KOPT-K1 (cell line): ENCODE measurements around the gene GCSAM.

Source experiments
- H3K27ac ChIP-seq: fragments of 200-600 bp; sonication (generic); 2 replicates; pipeline ENCODE4 v1.5.1; 2016; ENCODE audit warnings: antibody characterized with exemption, mild to moderate bottlenecking, low read depth, low read length; ENCODE audit not compliant: poor library complexity, severe bottlenecking
- H3K36me3 ChIP-seq: fragments of 200-600 bp; sonication (generic); 2 replicates; pipeline ENCODE4 v1.5.1; 2017; ENCODE audit warnings: antibody characterized with exemption, mild to moderate bottlenecking, low read length, moderate library complexity; ENCODE audit not compliant: insufficient read depth
- H3K9me3 ChIP-seq: fragments of 200-600 bp; sonication (generic); 2 replicates; pipeline ENCODE4 v1.5.1; 2017; ENCODE audit warnings: antibody characterized with exemption, low read length, mild to moderate bottlenecking; ENCODE audit not compliant: insufficient read depth, poor library complexity, severe bottlenecking

The GCSAM gene

DNA sequence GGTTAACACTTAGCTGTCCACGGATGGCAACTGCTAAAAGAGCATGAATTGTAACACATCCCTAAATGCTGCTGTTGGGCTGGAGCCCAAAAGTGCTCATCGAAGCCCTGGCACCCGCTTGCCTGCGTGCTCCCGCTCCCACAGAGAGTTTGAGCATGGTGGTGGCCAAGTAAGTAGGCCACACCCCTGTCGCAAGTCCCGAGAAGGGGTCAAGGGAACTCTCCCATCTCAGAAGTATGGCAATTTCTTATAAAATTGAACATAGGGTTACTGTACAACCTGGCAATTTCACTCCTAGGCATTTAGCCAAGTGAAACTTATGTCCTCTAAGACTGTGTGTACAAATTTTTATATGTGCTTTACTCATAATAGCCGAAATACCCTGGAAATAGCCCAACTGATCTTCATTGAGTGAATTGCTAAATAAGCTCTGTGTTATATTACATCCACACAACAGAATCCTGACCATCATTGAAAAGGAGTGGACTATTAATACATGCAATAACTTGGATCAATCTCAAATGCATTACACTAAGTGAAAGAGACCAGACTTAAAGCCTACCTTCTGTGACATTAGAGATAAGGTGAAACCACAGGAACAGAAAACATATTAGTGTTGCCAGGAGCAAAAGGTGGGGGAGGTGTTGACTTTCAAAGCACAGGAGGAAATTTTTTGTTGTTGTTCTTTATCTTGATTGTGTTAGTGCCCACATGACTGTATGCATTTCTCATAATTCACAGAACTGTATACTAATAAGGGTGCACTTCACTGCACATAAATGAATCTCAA is 1.5 kb upstream of the GCSAM start:
- Histone ChIP-seq H3K36me3 (no peaks in the 10 kb centered on the region), H3K9me3 (no peaks in the 10 kb centered on the region), H3K27ac (peak overlapping the region; percentile 89)

DNA sequence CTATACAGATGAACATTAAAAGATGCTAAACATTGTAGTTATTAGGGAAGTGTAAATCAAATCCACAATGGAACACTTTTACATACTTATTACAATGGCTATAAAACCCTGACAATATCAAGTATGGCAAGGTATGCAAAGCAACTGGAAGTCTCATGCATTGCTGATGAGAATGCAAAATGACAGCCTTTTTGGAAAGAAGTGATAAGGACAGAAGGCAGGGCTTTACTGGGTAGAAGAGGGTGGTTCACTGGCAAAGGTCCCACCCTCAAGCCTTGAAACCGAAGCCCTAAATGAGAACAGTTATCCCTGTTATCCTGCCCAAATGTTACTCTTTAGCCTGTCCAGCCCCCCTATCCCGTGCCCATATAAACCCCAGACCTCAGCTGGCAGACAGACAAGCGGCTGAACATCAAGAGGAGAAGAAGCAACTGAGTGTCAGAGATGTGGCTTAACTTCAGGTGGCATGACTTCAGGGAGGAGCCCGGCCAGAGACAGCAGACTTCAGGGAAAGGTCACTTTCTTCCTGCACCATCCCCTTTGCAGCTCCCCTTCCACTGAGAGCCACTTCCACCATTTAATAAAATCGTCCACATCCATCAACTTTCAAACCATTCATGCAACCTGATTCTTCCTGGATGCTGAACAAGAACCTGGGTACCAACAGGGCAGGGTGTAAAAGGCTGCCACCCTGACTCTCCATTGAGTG is 732 bp upstream of the GCSAM start:
- no peaks in the 10 kb centered on the region for H3K9me3 ChIP-seq
- no peaks in the 10 kb centered on the region for H3K36me3 ChIP-seq
- H3K27ac ChIP-seq, result peak overlapping the region; percentile 89

DNA sequence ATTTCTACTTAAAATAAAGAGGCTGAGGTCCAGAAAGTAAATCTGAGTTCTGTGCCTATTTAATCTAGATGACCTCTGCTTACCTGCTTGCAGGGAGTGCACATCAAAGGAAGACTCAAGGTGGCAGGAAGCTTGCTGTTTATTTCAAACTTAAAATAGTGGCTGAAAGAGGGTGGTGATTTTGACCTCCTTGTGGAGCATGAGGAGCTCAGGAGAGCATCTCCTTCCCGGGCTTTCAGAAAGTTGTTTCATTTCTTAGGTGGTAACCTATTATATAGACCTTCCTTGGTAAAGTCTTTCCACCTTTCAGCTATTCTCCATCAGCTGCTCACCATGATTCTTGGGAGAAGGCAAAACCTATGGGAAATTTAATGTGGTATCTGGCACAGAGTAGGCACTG is 494 bp downstream of the GCSAM start:
- no peaks in the 10 kb centered on the region for H3K36me3 ChIP-seq
- peak overlapping the region; percentile 89 for H3K27ac ChIP-seq
- H3K9me3 ChIP-seq, result no peaks in the 10 kb centered on the region

DNA sequence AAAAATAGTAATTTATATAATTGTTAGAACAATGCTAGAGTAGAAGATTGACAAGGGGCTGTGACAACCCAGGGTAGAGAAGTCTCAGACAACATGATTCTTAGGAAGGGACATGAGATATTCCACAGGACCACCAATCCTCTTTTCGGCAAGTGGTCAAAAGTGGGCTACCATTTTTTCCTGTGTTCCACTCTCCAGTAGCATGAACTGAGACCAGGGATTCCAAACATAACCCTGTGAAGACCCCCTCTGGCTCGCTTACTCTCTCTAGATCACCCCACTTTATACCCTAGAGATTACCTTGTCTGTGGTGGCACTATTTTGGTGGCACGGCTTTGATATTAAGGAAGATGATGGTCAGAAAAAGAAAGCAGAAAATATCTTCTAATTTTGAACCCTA is 960 bp downstream of the GCSAM start:
- Histone ChIP-seq H3K36me3 (no peaks in the 10 kb centered on the region), H3K27ac (peak overlapping the region; percentile 89)

DNA sequence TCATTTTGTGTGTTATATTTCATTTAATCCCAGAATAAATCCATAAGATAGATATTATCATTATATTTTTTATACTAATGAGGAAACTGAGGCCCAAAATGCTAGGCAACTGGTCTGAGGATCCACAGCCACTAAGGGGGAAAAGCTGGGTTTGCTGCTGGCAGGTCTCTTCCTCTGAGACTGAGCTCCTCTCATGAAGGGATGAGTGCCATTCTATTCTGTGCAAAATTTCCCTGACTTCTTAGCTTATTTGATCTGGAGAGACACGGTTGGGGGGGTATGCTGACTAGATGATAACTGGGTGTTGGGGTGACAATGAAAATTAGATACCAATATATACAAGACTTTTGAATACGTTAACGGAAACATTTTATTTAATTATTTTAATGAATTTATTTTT is 1.9 kb downstream of the GCSAM start:
- Histone ChIP-seq H3K27ac (peak overlapping the region; percentile 89), H3K36me3 (no peaks in the 10 kb centered on the region), H3K9me3 (no peaks in the 10 kb centered on the region)

More for the DNA sequence above, 960 bp downstream of the GCSAM start:
- H3K9me3 ChIP-seq, result no peaks in the 10 kb centered on the region

DNA sequence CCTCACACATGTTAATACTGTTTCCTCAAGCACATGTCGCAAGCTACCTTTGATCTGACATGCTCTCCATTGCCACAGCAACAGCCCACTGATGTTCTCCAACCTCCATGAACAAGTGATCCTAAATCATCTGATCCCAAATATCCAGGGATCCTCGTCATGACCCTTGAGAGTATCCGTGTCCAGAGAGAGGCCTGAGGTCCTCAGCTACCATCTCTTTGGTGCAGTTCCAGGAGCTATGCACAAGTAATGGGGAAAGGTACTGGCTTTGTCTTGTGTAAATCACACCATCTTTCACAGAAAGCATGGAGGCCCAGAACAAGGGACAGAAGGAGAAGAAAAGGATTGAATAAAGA is 2.4 kb downstream of the GCSAM start:
- peak overlapping the region; percentile 89 for H3K27ac ChIP-seq
- no peaks in the 10 kb centered on the region for H3K9me3 ChIP-seq
- H3K36me3 ChIP-seq, result no peaks in the 10 kb centered on the region; the same call in 1 of the 2 replicates

DNA sequence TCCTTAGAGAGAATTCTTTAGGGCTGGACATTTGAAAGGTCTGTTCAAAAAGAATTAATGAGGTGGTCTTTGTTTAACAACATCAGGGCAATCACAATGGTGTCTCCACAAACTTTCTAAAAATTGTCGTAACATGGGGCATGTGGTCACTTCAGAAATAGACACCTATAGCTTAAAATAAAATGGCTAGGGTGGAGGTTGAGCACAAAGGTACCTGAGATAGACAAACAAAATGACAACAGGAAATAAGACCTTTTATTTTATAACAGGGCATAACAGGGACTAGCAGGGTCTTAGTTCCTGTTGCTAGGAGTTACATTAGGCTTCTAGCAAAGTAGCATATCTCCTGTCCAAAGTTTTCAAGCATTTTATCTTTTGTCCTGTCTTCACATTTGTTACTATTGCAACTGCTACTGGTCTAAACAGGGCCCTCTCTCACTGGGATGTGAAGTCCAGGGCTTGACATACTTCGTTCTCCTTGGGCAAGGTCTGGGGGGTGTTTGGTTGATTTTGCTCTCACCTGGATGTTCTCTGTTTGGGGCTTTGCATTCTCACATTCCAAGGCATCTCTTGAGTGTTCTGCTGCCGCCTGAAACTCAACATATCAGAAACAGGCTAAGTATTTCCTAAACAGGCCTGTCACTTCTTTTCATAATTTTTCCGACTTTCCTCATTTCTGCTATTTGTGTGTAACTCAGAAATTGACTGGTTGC is 3.0 kb downstream of the GCSAM start:
- Histone ChIP-seq H3K9me3 (no peaks in the 10 kb centered on the region), H3K27ac (peak overlapping the region; percentile 89), H3K36me3 (peaks cover under 1% of the 10 kb centered on the region)

DNA sequence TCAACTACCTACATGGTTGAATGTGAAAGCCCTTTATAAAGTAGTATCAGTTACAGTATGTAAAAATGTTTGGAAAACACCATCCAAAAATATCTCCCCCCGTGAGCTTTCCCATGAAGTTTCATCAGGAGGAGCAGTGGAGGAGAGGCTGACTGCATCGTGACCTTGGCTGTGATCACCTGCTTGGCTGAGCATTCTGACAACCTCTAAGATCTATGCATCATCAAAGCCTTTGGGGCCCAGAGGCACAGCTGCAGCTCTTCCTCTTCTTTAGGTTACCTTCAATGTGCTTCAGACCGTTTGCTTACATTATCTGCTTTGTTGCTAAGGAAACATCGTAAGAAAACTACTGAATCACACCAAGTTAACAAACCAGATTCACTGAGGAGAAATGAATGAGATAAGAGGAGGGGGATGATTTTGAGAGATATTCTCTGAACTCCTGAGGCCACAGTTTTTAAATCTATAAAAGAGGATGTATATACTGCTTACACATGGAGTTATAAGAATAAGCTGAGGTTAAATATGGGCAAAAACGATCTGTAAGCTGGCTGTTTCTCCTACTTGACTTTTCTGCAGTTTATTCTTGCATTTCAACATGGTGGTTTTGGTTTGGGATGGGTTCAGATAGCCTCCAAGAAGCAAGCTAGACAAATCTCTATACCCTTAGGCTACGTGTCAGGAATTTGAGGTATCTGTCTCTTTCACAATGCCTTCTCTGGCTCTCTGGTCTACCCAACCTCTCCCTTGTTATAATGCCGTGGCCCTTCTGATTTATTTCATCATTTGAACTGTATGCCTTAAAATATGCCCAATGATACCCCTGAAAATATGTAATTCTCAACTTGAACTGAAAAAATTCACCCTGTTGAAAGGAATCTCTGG is 4.0 kb downstream of the GCSAM start:
- peak overlapping the region; percentile 89 for H3K27ac ChIP-seq
- H3K36me3 ChIP-seq, result peaks cover 6% of the 10 kb centered on the region
- no peaks in the 10 kb centered on the region for H3K9me3 ChIP-seq

DNA sequence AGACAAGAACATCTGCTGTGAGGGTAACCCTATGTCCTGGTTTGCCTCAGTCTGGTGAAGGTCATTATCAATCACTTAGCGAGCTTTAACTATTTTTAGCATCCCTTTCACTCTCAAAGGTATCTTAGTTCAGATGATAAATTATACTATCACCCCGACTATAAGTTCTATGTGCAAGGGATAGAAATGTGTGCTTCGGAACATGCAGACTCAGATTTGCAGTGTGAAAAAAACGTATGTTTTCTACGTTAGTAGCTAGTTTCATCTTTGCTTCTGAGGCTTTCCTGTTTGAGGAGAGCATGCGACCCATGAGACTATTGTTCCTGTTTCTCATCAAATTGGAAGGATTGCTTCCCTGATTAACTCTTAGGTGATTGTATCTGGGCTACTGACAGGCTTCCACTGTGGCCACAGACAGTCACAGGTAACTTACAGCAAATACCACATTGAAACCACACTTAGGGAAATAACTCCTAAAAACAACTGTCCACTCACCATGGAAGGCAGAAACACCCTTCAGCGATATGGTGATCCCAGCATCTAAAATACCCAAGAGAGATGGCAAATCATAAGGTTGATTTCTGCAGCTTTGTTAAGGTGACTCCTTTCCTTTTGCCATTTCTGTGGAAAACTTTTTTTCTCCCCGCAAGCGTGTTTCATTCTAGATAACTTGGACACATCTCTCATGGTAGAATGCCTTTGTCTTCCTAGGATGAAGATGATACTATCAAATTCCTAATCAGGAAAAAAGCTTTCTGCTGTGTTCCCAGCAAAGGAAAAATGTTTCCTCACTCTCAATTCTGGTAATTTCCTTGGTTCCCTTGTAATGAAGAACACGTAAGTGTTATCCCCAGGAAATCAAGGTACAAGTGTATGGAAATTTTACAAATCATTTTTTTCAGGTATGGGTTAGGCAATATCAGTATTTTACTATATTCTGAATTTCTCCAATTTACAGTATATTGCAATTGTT is 5.2 kb downstream of the GCSAM start:
- Histone ChIP-seq H3K9me3 (no peaks in the 10 kb centered on the region), H3K36me3 (peaks cover 18% of the 10 kb centered on the region), H3K27ac (peak overlapping the region; percentile 89)

DNA sequence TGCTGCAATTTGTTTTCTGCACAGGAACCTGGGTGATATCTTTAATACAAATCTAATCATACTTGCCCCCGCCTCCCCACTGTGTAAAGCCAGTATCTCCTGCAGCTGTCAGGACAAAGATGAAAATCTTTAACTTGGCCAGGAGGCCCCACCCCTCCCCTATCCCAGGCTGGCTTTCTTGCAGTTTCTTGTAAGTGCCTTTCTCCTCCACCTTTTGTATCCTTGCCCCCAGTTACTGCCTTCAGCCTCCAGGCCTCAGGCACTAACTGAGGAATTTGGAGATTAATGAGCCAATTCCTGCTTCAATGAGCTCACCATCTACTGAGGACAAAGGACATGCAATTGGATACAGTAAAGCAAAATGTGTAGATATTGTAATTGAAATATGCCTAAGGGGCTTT is 6.5 kb downstream of the GCSAM start:
- H3K27ac ChIP-seq, result peak overlapping the region; percentile 89
- no peaks in the 10 kb centered on the region for H3K9me3 ChIP-seq
- peaks cover 20% of the 10 kb centered on the region for H3K36me3 ChIP-seq

DNA sequence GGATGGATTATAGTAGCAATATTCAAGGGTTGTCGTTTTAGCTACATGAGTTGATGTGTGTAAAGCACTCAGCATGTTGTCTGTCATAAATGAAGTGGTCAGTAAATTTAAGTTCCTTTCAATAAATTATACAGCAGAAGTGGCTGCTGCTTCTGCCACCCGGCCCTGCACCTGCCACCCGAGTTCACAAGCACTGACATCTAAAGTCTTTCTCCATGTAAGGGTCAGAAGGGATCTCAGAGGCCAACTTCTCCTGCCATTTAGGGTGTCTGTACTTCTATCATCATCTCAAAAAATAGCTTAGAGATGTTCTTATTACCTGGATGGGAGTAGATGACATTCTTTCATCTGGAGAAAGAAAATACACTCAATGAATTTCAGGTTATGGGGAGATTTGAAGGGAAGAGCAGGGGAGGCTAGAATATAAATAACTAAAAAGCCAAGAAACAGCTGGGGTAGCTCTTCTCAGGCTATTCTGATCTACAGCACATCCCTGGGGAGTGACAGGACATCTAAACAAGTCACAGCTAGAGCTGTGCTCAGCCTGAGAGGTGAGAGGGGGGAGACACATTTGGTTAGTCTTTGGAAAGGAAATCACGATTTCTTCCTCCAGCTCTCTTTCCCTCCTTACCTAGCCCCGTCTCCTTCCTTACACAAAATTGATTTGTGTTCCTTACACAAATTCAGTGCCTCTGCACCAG is 8.0 kb downstream of the GCSAM start:
- H3K27ac ChIP-seq, result peak overlapping the region; percentile 89
- H3K36me3 ChIP-seq, result peaks cover 20% of the 10 kb centered on the region
- no peaks in the 10 kb centered on the region for H3K9me3 ChIP-seq

DNA sequence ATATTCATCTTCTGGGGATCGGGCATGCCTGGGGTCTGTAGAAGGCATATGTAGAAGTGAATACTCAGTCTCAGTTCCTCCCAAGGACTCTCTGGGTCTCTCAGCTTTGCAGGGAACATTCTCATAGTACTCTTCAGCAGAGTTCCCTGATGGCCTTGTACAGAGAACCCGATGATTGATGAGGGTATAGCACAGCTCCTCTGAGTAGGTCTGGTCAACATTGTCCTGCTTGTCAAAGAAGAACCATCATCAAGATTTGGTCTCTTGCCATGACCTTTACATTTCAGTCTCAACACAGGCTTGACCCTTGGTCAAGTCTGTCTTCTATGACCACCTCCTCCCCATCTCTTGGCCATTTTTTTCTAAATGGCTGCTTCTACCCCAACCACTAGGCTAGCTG is 9.5 kb downstream of the GCSAM start:
- Histone ChIP-seq H3K9me3 (no peaks in the 10 kb centered on the region), H3K27ac (peak overlapping the region; percentile 23), H3K36me3 (peaks cover 20% of the 10 kb centered on the region)

DNA sequence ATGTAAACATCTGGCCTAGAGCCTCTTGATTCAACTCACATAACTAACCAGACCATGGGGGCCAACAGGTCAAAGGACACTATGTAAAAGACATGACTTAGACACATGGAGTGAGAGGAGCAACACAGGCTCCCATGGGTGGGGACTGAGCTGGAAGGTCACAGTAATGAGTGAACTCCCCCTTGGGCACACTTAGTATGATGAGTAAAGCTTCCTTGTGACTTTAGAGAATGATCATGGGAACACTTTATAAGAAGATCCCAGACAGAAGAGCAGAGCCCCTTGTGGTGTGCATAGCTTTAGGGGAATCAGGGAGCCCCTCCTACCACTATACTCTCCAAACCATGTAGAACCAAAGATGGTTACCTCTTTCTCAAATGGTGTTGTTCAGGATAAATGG is 10.2 kb downstream of the GCSAM start:
- Histone ChIP-seq H3K27ac (peak overlapping the region; percentile 23), H3K9me3 (no peaks in the 10 kb centered on the region), H3K36me3 (peaks cover 20% of the 10 kb centered on the region)
